AG20443 (cell line): ENCODE data around the gene IRAK4.

ENCODE experiments used
- DNase-seq: peaks from one replicate; pipeline ENCODE4 v3.0.0; 2012; ENCODE audit warnings: low spot score, mixed read lengths

IRAK4 gene

DNA sequence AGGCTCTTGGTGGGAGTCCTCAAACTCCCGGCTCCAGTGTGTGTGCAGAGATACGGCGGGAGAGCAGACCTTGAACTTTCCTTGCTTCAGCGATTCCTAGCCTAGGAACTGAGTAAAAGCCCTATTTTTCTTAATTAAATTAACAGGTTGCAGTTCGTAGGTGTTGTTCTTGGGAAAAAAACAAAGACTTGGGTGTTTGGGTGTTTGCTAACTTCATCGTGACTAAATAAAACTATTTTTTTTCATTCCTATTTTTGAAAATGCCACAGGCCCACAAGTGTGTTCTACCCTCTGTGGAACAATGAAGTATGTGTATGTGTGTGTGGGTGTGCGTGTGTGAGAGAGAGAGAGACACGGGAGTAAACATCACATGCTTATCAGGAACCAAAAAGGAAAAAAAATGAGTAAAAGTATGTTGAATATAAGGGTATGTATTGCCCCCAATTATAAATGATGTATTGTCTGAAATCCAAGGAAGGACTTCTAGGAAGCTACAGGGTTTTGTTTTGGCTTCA, 77.8 kb downstream of the IRAK4 start:
- no peak for DNase-seq
